HG02798 (cell line): ENCODE results near the gene NKAIN4.
"Not testable (repeated sequence)": the region's sequence is repeated elsewhere in the genome, so short reads cannot be mapped to it uniquely, and the experiment has no call there.

Experiments used
- ATAC-seq: cut with Tn5 transposase; IDR thresholded peaks from one replicate; pipeline ENCODE4 v1.9.1; 2021; ENCODE audit warnings: mild to moderate bottlenecking; ENCODE audit not compliant: unreplicated experiment, poor library complexity

The NKAIN4 gene

DNA sequence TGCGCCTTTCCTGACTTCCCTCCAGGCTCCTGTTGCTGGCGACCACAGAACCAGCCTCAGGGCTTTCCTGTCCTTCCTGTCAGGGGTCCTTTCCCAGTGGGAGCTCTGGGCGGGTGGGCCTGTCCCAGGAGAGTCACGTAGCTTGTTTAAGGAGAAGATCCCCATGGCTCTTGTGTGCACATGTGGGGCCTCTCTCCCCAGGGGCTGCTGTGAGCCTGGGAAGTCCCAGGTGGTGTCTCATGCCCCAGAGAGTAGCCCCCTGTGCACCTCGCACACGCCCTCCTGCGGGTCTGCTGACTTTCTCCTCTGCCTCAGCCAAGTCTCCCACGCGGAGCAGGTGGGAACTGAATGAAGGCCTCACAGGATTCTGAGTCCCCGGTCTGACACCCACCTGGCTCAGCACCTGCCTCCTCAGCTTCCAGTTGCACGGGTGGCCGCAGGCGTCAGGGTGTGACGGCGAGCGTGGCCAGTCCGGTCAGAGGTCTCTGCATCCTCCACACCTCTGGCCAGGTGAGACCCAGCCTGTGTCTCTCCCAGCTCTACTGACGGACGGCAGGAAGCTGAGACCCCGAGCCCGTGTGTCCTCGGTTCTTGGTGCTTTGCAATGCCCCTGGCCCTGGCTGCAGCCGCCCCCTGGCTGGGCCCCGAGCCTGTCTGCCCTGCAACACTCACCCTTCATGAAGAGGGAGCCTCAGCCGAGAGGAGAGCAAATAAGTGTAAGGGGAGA lies 5.6 kb upstream of the NKAIN4 start:
- no peak for ATAC-seq

DNA sequence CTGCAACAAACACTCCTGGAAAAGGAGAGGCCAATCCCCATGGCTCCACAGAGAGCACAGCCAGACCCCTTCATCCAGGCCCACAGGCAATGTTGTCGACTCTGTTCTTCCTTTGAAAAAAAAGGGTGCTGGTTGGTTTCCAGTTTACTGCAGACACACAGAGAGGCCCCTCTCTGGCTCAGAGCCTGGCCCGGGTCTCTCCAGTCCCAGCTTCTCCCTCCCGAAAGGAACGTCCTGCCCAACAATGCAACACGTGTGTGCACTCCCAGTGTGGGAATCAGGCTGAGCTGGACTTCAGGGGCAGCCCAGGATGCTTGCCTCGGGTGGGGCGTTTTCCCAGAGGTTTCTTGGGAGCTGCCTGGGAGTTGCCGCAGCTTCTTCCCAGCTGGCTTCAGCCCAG lies 4.5 kb upstream of the NKAIN4 start:
- no peak for ATAC-seq

DNA sequence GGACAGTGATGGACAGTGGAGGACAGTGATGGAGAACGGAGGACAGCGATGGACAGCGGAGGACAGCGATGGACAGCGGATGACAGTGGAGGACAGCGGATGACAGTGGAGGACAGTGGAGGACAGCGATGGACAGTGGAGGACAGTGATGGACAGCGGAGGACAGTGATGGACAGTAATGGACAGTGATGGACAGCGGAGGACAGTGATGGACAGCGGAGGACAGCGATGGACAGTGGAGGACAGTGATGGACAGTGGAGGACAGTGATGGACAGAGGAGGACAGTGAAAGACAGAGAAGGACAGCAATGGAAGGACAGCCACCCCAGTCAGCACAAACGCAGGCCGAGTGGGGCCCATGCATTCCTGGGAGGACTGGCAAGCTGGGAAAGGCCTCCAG lies 3.4 kb upstream of the NKAIN4 start:
- no peak for ATAC-seq

DNA sequence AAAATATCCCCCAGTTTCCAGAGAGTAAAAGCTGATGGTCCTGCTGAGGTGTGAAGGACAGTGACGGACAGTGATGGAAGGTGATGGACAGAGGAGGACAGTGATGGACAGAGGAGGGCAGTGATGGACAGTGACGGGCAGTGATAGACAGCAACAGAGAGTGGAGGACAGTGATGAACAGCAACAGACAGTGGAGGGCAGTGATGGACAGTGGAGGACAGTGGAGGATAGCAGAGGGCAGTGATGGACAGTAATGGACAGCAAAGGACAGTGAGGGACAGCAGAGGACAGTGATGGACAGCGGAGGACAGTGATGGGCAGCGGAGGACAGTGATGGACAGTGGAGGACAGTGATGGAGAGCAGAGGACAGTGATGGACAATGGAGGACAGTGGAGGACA lies 2.7 kb upstream of the NKAIN4 start:
- no peak for ATAC-seq

DNA sequence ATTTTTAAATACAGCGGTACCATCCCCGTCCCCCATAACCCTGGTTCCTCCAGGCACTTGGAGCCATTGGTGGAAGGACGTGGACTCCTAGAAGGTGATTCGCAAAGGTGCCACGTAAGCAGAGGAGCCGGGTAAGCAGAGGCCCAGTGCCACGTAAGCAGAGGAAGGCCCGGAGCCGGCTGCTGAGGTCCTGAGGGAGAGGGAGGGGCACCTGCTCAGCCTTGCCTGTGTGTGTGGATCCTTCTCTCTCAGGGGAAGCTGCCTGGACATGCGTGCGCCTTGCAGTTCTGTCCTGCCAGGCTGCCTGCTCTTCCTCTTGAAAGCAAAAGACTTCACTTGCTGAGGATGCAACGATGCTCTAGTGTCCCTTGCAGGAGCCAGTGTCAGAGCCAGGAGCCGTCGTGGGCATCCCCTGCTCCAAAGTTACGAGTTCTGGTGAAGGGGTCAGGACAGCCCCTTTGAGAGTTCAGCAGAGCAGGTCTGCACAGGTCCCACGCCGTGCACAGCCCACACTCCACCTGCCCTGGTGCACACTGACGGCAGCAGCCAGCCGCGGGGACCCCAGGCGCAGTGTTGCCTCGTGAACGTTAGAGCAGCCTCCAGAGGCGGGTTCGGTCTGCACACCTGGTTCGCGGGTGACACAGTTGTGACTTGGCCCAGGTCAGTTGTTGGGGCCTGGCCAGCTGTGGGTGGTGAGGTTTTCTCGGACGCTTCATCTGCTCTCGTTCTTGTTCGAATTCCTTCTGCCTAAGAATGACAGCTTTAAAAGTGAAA lies 1.9 kb upstream of the NKAIN4 start:
- no peak for ATAC-seq

DNA sequence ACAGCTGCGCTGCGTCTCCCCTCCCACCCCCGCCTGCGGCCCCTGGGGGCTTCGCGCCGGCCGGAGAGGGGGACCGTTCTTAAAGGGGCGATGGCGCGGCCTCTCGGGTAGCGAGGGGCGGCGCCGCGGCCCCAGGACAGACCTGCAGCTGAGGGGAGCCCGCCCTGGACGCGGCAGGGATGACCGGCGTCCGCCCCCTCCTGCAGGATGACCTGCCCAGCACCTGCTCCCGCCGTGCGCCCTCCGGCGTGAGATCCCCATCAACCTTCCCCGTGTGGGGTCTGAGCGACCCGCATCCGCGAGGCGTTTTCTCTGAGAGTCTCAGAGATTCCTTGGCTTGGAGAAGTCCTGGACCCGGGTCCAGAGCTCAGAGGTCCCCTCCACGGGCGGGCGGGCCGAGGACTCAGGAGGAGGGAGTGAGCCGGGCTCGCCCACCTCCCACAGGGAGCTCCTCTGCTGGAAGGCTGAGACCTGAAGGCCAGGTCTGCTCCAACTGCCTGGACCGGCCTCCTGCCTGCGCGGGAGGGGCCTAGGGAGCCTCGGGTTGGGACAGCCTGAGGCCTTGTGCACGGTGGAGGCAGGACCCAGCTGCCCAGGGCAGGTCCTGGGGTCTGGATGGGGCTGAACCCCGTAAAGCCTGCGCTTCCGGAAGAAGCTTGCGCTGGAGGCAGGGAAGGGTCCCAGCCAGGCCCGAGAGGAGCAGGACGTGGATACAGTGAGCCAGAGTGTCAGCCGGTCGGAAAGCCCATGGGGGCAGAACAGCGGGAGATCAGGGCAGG lies 532 bp upstream of the NKAIN4 start:
- ATAC-seq: no peak

DNA sequence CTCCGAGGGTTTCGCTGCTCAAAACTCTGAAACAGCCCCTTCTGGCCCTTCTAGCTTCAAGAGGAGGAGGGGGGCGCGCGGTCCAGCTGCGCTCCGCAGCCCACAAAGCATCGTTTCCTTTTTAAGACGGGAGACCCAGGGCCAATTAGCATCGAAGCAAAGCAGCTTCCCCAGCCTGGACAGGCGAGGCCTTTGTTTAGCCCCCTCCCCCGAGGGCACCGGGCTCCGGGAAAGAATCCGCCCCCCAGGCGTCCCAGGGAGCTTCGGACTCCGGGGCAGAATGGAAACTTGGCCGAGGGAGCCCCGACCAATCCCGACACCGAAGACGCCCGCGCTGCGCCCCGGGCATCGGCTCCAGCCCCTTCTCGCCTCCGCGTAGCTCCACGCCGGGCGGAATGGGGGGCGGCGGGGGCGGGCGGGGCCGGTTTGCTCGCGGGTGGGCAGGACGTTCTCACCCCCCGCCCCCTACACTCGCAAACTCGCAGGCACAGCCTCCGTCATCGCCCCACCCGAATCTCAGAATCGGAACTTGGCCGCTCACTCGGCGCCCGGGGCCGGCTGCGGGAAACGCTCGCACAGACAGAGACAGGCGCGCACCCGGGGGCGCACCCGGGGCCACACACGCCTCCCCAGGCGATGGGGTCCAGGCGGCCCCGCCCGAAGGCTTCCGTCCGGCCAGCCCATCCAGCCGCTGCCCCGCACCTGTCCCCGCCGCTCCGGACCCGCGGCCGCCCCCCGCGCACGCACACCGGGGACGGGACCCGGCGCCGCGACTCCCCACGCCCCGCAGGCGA lies 628 bp downstream of the NKAIN4 start:
- ATAC-seq: no peak

DNA sequence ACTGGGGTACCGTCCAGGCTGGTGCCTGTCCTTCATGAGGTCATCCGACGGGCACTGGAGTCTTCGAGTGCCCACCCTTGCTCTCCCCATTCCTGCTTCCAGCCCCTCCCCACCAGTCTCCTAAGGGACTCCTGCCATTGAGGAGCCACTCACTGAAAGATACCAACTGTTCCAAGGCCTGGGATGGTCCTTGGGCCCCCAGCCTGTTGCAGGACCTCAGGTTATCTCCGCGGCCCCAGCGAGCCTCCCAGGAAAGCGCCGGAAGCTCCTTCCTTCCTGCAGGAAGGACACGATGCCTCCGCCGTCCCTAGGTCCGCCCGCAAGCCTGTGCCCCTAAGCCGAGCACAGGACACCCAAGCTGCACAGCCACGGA lies 1.2 kb downstream of the NKAIN4 start:
- ATAC-seq: no peak

DNA sequence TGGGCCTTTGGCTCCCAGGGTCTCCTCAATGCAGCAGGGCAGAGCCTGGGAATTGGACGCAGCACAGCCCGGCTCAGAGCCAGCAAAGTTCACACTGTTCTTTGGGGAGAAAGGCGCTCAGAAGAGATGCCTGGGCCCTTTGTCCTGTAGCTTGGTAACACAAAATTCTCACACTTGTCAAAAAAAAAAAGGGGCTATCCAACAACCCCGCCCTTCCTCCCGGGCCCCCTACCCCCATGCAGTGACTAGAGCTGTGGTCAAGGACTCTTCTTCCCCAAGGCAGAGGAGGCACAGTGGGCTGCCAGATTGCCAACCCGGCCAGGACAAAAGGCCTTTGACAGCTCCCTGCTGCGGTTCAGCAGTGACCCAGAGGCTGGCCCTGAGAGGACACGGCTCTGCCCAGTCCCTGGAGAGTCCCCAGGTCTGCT lies 2.0 kb downstream of the NKAIN4 start:
- no peak for ATAC-seq

DNA sequence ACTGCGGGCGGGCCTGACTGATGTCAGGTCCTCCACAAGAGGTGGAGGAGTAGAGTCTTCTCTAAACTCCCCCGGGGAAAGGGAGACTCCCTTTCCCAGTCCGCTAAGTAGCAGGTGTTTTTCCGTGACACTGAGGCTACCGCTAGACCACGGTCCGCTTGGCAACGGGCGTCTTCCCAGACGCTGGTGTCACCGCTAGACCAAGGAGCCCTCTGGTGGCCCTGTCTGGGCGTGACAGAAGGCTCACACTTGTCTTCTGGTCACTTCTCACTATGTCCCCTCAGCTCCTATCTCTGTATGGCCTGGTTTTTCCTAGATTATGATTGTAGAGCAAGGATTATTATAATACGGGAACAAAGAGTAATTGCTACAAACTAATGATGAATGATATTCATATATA lies 2.9 kb downstream of the NKAIN4 start:
- not testable (repeated sequence) for ATAC-seq

DNA sequence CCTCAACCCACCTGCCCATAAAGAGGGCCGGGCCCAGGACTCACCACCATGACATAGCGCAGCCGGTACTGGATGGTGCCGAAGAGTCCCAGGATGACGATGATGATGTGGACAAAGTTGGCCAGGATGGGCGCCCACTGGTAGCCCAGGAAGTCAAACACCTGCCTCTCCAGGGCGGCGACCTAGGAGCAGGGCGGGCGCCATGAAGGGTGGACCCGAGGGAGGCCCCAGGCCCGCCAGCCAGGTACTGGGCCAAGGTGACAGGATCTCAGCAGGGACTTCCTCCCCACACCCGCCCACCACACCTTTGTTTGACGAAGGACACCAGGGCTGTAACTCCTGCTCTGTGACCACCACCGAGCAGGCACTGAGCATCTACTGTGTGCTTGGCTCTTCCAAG lies 4.4 kb downstream of the NKAIN4 start:
- no peak for ATAC-seq

DNA sequence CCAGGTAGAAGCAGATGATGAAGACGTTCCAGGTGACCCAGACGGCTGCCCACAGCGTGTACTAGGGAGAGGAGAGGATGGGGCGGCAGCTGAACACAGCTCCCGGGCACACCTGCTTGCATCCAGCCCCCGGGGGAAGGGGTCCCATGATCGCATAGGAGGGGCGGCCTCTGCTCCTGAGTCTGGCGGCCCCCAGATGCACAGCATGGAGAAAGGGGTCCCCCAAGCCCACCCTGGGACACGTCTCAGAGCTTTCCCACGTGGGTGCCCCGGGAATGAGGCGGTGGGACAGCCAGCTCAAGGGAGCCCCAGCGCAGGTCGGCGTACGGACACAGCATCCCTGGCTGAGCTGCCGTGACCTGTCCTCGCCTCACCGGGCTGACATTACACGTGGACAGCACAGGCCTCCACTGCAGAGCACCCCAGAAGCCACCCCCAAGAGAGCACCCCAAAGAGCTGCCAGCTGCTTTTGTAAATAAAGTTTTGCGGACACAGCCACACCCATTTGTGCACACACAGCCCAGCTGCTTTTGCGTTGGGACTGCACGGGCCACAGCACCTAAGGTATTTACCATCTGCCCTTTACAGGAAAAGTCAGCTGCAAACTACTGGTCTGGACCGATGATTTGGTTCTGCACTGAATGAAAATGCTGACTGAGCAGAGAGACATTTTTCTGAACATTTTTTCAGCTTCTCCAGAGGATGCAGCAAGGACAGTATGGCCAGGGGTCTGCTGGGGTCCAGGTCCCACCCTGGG lies 5.2 kb downstream of the NKAIN4 start:
- ATAC-seq: no peak

DNA sequence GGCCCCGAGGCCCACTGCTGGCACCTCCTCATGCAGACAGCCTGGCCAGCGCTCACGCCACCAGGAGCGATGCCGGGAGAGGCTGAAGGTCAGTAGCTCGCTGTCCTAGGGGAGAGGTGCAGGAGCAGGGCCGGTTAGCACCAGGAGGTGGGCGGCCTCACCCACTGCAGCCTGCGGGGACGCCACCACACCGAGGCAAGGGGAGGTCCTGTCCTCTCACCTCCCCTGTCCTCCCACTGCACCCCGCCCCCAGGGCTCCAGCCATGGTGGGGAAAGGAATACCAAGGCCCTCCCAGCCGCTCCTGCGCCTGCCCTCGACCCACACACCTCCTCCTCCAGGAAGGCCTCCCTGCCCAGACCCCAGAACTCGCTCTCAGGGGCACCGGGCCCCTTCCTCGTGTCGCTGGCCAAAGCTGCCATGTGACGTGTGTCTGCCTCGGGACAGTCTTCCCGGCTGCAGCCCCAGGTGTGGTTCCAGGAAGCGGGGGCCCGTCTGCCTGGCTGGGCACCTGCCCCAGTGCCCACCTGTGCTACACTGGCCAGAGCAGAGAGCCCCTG lies 6.5 kb downstream of the NKAIN4 start:
- no peak for ATAC-seq

DNA sequence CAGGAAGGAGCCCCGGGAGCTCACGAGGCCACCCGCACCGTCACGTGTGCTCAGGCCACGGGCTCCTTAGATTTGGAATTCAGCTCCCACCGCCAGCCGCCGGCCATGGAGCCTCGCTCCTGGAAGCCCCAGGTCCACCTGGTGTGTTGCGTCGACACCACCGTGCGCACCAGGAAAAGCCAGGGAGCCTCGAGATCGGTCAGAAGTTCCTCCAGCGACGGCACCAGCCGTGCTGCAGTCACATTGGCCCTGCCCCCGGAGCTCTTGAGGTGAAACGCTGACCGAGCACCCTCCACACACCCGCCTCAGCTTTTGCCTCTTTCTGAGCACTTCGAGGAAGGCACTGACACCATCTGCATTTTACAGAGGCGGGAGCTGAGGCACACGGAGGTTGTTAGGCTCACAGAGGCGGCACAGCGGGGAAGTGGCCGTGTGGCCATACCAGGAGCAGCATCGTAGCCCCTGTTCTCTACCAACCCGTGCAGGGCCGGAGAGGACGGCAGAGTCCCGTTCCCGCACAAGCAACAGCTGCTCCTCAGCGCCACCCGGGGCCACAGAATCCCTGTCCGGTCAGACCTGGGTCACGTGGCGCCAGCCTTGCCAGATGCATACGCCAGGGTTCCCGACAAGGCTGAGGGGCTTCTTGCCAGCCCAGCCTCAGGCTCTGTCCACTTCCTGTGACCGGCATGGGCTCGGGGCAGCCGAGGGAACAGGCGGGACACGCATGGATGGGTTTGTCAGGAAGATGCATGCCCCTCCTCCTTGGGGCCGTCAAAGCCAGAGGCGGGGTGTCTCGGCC lies 7.6 kb downstream of the NKAIN4 start:
- ATAC-seq: no peak

DNA sequence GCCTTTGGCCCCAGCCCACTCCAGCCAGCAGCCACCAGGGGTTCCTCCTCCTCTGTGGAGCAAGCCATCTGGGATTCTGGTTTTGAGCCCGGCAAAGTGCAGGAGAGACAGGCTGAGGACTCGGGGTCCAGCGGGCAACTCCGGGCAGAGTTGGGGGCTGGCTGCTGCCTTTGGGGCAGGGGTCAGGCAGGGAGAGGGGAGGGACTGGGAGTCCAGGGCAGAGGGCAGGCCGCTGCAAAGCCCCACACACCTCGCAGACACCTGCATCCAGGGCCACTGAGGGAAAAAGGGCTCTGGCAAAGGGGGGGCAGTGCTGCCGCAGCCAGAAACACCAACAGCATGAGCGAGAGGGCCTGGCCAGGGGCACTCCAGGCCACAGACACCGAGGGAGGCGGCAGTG lies 9.8 kb downstream of the NKAIN4 start:
- no peak for ATAC-seq

DNA sequence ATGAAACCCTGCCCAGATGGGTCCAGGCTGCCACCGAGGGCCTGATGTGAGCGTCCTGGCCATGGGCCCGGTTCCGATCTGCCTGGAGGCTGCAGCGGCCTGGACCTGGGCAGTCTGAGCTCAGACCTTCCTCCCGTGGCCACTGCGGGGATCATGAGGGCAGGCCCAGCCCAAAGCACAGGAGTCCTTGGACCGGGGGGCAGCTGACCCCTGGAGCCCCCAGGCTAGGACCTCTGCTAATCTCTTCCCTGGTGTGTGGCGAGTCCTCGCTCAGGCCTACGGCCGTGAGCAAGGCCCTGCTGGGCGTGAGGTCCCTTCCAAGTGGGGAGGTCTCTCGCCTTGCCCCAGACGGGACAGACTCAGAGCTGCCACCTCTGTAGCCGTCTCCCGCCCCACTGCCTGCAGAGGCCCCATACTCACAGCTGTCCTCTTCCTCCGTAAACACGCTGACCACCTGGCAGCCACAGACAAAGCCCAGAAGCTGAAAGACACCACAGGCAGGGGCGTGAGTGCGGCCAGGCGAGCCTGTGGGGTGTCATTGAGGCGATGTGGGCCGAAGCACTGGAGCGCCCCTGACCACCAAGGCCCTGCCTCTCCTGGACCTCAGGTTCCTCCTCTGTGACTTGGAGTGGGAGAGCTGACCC lies 10.5 kb downstream of the NKAIN4 start:
- ATAC-seq: no peak

DNA sequence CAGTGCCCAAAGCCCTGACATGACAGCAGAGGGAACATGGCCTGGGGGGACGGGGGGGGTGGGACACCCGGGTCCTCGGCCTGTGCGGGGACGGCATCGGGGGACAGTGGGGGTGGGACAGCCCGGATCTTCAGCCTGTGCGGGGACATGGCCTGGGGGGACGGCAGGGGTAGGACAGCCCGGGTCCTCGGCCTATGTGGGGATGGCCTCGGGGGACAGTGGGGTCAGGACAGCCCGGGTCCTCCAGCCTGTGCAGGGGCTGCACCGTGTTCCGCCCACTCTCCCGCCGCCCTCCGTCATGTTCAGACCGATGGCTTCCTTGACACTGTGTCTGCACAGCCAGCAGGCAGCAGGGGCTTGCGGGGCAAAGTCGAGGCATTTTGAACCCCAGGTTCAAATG lies 11.5 kb downstream of the NKAIN4 start:
- ATAC-seq: no peak

DNA sequence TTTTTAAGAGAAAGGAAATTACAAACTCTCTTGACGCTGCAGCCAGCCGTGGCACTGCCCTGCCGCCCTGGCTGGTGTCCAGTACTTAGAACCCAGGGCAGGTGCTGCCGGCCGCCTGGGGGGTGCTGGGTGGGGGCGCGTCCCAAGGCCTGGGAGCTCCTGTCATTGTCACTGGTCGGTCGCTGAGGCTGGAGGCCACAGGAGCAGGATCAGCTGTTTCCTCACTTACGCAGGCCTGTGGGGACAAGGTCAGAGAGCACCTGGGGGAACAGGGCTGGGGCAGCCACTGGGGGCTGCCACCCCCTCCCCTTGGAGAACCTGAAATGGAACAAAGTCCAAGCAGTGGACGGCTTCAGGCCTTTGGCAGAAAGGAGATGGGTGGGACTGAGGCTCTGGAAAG lies 13.0 kb downstream of the NKAIN4 start:
- no peak for ATAC-seq
